Neuron (in vitro differentiated cells): ENCODE results near the gene AGBL5.
A peak's percentile ranks its signal among the peaks of the same experiment; 100 is the strongest.

Source experiments
- H2AFZ ChIP-seq: one replicate; pipeline ENCODE4 v1.6.1; 2013; ENCODE audit warnings: low read depth, mild to moderate bottlenecking, inconsistent platforms, low read length, moderate library complexity
- H3K27me3 ChIP-seq: one replicate; pipeline ENCODE4 v1.6.1; 2013; ENCODE audit warnings: low read length; ENCODE audit not compliant: insufficient read depth
- H3K36me3 ChIP-seq: one replicate; pipeline ENCODE4 v1.6.1; 2013; ENCODE audit warnings: low read length; ENCODE audit not compliant: insufficient read depth
- H3K4me1 ChIP-seq: one replicate; pipeline ENCODE4 v1.6.1; 2013; ENCODE audit warnings: low read length; ENCODE audit not compliant: insufficient read depth
- H3K4me3 ChIP-seq: 2 replicates; pipeline ENCODE4 v1.5.1; 2013; ENCODE audit warnings: mild to moderate bottlenecking, low read length, moderate library complexity
- H3K9me3 ChIP-seq: one replicate; pipeline ENCODE4 v1.6.1; 2013; ENCODE audit warnings: low read length

AGBL5 gene

DNA sequence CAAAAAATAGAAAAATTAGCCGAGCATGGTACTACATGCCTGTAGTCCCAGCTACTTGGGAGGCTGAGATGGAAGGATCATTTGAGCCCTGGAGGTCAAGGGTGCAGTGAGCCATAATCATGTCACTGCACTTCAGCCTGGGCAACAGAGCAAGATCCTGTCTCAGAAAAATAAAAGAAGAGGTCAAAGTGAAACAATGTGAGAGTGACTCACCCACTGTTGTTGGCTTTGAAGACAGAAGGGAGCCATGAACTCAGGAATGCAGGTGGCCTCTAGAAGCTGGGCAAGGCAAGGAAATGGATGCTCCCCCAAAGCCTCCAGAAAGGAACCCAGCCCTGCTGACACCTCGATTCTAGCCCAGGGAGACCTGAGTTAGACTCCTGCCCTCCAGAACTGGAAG lies 22.4 kb upstream of the AGBL5 start:
- H3K4me1 ChIP-seq: peaks cover 8% of the 10 kb centered on the region
- H3K36me3 ChIP-seq: peaks cover 26% of the 10 kb centered on the region
- no peaks in the 10 kb centered on the region for H3K27me3 ChIP-seq
- no peak overlapping the region for H2AFZ ChIP-seq
- H3K4me3 ChIP-seq: no peak overlapping the region
- H3K9me3 ChIP-seq: no peaks in the 10 kb centered on the region

DNA sequence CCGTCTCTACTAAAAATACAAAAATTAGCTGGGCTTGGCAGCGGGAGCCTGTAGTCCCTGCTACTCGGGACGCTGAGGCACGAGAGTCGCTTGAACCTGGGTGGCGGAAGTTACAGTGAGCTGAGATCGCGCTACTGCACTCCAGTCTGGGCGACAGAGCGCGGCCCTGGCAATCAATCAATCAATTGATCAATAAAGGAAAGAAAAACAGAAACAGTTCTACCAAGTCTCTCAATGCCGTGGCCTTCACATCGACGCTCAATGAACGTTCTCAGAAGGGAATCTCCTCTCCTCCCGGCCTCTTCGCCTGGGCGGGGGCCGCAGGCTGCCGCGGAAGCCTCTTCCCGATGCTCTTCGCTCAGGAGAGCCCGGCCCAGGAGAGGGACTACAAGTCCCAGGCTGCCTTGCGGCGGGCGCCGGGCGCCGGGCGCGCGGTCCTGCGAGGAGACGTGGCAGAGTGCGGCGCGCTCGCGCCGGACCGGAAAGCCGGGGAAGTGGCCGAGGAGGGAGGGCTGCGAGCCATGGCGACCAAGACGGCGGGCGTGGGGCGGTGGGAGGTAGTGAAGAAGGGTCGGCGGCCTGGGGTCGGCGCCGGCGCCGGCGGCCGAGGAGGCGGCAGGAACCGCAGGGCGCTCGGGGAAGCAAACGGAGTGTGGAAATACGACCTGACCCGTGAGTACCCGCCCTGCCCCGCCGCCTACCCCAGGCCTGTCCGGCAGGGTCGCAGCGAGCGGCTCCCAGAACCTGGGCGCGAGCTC lies 18.8 kb upstream of the AGBL5 start, which contains the start of gene TMEM214:
Gene TMEM214, plus strand, starts transcription at position 471 of the 758 bp plus-strand sequence. Its CDS starts 51 bp downstream, at position 522.
- H3K36me3 ChIP-seq: peaks cover 41% of the 10 kb centered on the region
- no peaks in the 10 kb centered on the region for H3K9me3 ChIP-seq

DNA sequence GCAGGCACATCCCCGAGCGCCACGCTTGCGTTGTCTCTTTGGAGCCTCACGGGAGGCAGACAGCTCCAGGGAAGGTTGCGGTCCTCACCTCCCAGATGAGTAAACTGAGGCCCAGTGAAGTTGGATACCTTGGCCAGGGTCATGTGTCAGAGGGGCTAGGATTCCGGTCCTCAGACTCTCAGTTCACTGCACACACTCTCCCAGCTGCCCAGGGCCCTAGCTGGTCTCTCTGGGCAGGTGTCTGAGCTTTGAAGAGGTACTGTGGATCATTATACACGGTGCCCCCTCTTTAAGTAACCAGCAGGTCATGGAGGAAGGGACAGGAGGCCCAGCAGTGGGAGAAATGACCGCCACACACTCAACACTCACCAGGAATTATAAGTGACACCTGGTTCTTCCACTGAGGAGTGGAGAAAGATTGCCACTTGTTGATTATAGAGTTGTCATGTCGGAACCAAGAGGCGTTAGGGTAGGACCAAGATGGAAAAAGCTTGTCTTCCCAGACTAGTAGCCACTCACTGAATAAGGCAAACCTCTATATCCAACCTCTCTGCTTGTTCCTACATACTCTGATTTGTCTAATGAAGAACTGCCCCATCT lies 18.1 kb upstream of the AGBL5 start:
- Histone ChIP-seq H3K27me3 (no peaks in the 10 kb centered on the region), H3K4me1 (peaks cover 11% of the 10 kb centered on the region), H2AFZ (peak overlapping the region; percentile 58), H3K9me3 (no peaks in the 10 kb centered on the region), H3K36me3 (peaks cover 47% of the 10 kb centered on the region), H3K4me3 (peak overlapping the region; percentile 63)

More for the DNA sequence above, 18.8 kb upstream of the AGBL5 start, which contains the start of gene TMEM214:
- H3K4me3 ChIP-seq: peak within 1 kb of the TSS; percentile 63
- no peaks in the 10 kb centered on the region for H3K27me3 ChIP-seq
- peaks cover 11% of the 10 kb centered on the region for H3K4me1 ChIP-seq
- peak within 1 kb of the TSS; percentile 58 for H2AFZ ChIP-seq

DNA sequence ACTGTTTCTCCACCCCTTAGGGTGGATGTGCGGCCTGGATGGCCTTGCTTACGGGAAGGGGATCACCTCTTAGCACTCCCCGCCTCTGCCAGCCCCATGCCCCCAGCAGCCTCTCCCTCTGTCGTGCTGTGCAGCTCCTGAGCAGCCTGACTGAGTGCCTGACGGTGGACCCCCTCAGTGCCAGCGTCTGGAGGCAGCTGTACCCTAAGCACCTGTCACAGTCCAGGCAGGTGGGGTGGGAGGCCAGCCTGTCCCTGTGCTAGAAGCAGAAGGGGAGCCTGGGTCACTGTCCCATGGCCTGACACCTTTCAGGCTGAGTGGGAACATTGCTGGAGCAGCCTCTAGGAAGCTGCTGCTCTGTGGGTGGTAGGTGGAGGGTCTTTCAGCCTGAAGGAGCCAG lies 13.5 kb upstream of the AGBL5 start:
- Histone ChIP-seq H3K9me3 (no peaks in the 10 kb centered on the region), H3K27me3 (no peaks in the 10 kb centered on the region), H3K36me3 (peaks cover 71% of the 10 kb centered on the region), H2AFZ (no peak overlapping the region), H3K4me1 (peaks cover 11% of the 10 kb centered on the region), H3K4me3 (no peak overlapping the region)

DNA sequence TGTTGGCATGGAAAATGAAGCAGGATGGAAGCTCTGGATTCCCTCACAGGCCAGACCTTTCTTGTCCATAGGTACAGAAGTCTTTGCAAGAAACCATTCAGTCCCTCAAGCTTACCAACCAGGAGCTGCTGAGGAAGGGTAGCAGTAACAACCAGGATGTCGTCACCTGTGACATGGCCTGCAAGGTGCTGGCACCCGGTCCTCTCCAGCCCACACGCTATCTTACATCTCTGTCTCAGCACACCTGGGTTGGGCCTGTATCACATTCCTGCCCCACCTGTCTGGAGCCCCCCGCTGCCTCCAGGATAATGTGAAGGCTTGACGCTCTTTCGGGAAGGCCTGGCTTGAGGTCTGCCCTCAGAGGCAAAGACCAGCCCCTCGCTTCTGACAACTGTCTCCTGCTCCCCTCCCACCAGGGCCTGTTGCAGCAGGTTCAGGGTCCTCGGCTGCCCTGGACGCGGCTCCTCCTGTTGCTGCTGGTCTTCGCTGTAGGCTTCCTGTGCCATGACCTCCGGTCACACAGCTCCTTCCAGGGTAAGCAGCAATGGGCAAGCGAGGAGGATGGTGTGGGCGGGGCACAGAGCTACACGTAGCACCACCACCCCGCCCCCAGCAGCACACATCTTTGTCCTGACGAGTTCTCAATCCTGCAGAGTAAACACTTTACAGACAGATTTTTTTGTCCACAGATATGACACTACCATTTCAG lies 12.7 kb upstream of the AGBL5 start:
- Histone ChIP-seq H3K27me3 (no peaks in the 10 kb centered on the region), H3K9me3 (no peaks in the 10 kb centered on the region), H3K36me3 (peaks cover 71% of the 10 kb centered on the region), H2AFZ (no peak overlapping the region), H3K4me3 (no peak overlapping the region), H3K4me1 (peaks cover 5% of the 10 kb centered on the region)

DNA sequence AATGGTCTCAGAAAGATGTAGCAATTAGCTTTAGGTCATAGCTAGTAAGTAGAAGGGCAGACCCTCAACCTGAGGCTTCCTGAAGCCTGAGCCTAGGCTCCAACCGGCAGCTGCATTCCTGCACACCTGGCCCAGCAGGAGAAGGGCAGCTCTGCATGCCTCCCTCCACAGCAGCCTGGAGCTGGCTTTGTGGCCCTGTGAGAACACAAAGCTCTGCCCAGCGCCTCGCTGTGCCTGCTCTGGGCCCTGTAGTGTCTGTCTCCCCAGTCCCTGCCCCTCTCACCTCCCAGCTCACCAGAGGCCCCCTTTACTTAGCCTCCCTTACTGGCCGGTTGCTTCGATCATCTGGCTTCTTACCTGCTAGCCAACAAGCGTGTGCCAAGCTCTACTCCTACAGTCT lies 12.0 kb upstream of the AGBL5 start:
- H2AFZ ChIP-seq: no peak overlapping the region
- no peak overlapping the region for H3K4me3 ChIP-seq
- no peaks in the 10 kb centered on the region for H3K9me3 ChIP-seq
- H3K27me3 ChIP-seq: no peaks in the 10 kb centered on the region
- peaks cover 71% of the 10 kb centered on the region for H3K36me3 ChIP-seq
- H3K4me1 ChIP-seq: no peaks in the 10 kb centered on the region

DNA sequence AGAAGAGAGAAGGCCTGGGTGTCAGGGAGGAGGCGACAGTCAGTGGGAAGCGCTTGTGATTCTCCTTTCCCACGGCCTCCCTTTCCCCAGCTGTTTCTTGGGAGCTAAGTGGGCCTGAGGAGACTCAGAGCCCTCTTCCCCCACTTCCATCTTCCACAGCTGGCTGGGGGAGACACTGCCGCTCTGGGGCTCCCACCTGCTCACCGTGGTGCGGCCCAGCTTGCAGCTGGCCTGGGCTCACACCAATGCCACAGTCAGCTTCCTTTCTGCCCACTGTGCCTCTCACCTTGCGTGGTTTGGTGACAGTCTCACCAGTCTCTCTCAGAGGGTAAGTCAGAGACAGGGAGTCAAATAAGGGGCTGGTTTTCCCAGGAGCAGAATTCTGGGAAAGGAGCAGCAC lies 11.6 kb upstream of the AGBL5 start:
- no peaks in the 10 kb centered on the region for H3K4me1 ChIP-seq
- peaks cover 70% of the 10 kb centered on the region for H3K36me3 ChIP-seq
- H2AFZ ChIP-seq: no peak overlapping the region

DNA sequence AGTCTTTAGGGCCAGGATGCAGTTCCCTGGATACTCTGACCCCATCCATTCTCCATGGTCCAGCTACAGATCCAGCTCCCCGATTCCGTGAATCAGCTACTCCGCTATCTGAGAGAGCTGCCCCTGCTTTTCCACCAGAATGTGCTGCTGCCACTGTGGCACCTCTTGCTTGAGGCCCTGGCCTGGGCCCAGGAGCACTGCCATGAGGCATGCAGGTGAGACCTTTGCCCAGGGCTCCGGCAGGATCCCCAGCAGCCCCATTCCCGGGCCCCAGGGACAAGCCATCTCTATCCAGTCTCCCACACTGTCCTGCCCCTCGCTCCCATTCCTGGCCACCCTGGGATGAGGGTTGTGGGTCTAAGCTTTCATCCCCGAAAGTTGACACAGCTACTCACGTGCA lies 11.2 kb upstream of the AGBL5 start:
- peaks cover 66% of the 10 kb centered on the region for H3K36me3 ChIP-seq
- no peak overlapping the region for H2AFZ ChIP-seq
- H3K27me3 ChIP-seq: no peaks in the 10 kb centered on the region
- H3K4me1 ChIP-seq: no peaks in the 10 kb centered on the region
- no peak overlapping the region for H3K4me3 ChIP-seq
- no peaks in the 10 kb centered on the region for H3K9me3 ChIP-seq

More for the DNA sequence above, 11.6 kb upstream of the AGBL5 start:
- Histone ChIP-seq H3K9me3 (no peaks in the 10 kb centered on the region), H3K27me3 (no peaks in the 10 kb centered on the region), H3K4me3 (no peak overlapping the region)

DNA sequence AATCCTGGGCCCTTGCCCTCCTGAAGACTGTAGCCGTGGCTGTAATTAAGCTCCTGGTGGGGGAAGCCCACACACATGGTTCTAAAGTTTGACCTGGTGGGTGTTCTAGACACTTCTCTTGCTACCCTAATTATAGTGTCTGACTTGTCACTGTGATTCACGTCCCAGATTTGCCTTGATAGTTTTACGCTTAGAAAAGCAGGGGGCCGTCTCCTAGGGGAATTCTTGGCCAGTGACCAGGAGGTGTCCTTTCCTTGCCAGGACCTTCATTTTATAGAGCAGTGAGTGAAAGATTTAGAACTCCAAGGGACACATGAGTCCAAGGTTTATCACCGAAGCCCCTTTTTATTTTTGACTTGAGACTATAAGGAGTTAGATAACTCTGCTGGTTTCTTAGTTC lies 9.7 kb upstream of the AGBL5 start:
- Histone ChIP-seq H3K36me3 (peaks cover 51% of the 10 kb centered on the region), H3K4me3 (no peak overlapping the region), H3K27me3 (no peaks in the 10 kb centered on the region), H3K9me3 (no peaks in the 10 kb centered on the region), H2AFZ (no peak overlapping the region), H3K4me1 (no peaks in the 10 kb centered on the region)

DNA sequence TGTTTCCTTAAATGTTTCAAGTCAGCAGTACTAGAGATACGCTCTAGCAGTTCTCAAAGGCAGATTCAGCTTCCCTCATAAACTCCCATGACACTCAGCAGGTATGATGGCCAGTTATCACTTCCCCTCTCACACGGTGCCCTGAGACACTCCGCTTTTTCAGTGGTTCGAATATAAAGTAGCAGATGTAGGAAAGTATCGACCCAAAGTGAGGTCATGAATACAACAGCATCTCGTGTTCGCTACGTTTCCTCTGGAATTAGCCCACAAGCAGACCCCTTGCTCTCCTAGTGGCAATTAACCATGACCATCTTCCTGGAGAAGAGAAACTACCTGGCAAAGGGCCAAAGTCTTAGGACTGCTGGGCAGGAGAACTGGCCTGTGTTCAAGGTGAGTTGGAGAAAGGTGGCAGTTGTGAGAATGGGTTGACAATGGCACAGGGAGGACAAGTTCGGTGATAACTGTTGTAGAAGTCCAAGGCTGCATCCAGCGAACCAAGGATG lies 9.3 kb upstream of the AGBL5 start:
- Histone ChIP-seq H3K36me3 (peaks cover 47% of the 10 kb centered on the region), H3K4me1 (no peaks in the 10 kb centered on the region)

DNA sequence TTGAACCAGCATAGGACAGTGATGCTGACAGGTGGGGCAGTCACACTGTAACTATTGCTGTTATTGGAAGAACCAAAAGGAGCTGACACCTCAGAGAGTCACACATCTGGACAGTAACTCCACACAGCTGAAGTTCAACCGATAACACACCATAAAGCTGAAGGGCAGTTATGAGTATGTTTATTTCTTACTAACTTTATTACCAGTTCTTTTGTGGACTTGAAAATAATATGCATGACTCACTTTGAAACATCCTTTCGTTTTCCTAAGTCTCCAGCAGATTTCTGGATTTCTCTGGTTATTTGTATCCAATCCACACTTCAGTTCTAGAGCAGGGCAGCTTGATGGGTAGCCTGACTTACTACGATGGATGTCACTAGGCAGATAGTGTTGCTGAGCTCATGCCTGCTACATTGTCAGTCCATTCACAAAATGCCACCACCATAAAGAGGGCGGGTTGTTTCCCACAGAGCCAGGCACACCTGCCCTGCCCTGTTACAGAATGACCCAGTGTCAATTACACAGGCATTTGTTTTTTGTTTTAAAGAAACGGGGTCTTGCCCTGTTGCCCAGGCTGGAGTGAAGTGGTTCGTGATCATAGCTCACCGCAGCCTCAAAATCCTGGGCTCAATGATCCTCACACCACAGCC lies 8.4 kb upstream of the AGBL5 start:
- H3K27me3 ChIP-seq: no peaks in the 10 kb centered on the region
- no peaks in the 10 kb centered on the region for H3K9me3 ChIP-seq
- H3K36me3 ChIP-seq: peaks cover 38% of the 10 kb centered on the region
- no peak overlapping the region for H2AFZ ChIP-seq
- no peak overlapping the region for H3K4me3 ChIP-seq
- H3K4me1 ChIP-seq: no peaks in the 10 kb centered on the region

More for the DNA sequence above, 9.3 kb upstream of the AGBL5 start:
- H3K9me3 ChIP-seq: no peaks in the 10 kb centered on the region
- H3K27me3 ChIP-seq: no peaks in the 10 kb centered on the region
- no peak overlapping the region for H3K4me3 ChIP-seq
- H2AFZ ChIP-seq: no peak overlapping the region

DNA sequence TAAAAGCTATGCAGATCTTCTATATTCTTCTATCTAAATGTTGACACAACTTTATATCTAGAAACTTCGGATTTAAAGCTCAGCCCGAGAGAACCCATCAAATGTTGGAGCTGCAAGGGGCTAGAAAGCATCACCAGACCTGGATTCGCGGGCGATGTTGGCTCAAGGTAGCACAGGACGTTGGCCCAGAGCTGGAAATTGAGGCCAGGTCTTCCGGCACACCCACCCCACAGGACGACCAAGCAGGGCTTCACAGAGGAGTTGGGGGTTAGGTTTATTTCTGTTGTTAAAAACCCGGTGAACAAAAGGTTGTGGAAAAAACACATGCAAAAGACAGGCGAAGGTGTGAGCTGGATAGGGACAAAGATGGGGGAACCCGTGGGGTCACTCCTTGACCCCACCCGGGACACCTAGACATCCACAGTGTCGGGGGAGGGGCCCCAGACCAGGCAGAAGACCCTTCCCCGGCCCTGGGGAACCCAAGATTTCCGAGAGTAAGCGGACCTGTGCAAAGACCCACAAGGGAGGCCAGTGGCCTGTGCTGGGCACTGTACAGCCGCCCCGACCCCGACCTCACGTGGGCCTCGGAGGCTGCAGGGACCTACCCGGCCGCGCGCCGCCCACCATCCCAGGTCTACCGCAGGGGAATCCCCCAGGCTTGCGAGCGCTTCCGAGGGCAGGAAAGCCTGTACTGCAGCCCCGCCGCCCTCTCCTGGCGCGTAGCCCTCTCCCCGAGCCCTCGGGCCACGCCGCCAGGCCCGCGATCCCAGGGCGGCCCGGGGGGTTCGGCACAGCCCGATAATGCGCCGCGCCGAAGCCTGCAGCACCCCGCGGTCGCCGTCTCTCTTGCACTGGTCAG lies 1.8 kb upstream of the AGBL5 start:
- H3K36me3 ChIP-seq: peaks cover 17% of the 10 kb centered on the region
- peak overlapping the region; percentile 75 for H3K4me3 ChIP-seq
- H3K9me3 ChIP-seq: no peaks in the 10 kb centered on the region
- peaks cover 16% of the 10 kb centered on the region for H3K4me1 ChIP-seq
- peak overlapping the region; percentile 86 for H2AFZ ChIP-seq
- no peaks in the 10 kb centered on the region for H3K27me3 ChIP-seq
